K562 (cell line): ENCODE results near the gene C2CD5. TPM values are rescaled to one million over a fixed set of nuclear protein-coding genes. Genes with fewer than 3 reads are reported as not detected.

ENCODE experiments used
- E2F3 ChIP-seq: fragments of 250-450 bp; sonication (Bioruptor Pico); IDR thresholded peaks from 2 replicates; pipeline ENCODE4 v1.4.0; 2020; ENCODE audit warnings: mild to moderate bottlenecking
- SAFB2 ChIP-seq: fragments of 200-400 bp; formaldehyde crosslinking; IDR thresholded peaks from 2 replicates; pipeline ENCODE4 v1.6.1; 2018; ENCODE audit warnings: borderline replicate concordance, low read length, low read depth, moderate library complexity; ENCODE audit not compliant: severe bottlenecking
- SMC3 ChIP-seq: conservative IDR thresholded peaks from 2 replicates; pipeline ENCODE4 v1.6.1; 2011; ENCODE audit warnings: low read depth, low read length, improper control_type of control experiment; ENCODE audit not compliant: insufficient read depth
- ZNF143 ChIP-seq: sonication (generic); formaldehyde crosslinking; IDR thresholded peaks from 2 replicates; pipeline ENCODE4 v1.9.0; 2022; ENCODE audit warnings: mild to moderate bottlenecking, missing genetic modification reagents
- ZNF551 ChIP-seq: fragments of 250-450 bp; sonication (Bioruptor Pico); IDR thresholded peaks from 2 replicates; pipeline ENCODE4 v1.5.0; 2021; ENCODE audit warnings: mild to moderate bottlenecking, moderate library complexity
- polyA plus RNA-seq, 8 experiments: library from polyadenylated mRNA; depleted of rRNA in 4 of 8; stranded (reverse) in 5 of 8; unstranded in 3 of 8; fragments of >200 nt; fragmentation: Nextera tagmentation in 2 of 8; fragmentation: Illumina TruSeq in 1 of 8; extraction: Ambion mirVana in 2 of 8; extraction: Trizol in 1 of 8; gene quantifications; 2 replicates each; pipeline versions ENCODE4 v1.2.1 to v1.2.3, GENCODE V29; 2011 to 2014; ENCODE audit warnings: inconsistent platforms in 1 of 8, missing spikeins in 1 of 8
- total RNA-seq, 7 experiments: library from RNA; depleted of rRNA in 6 of 7; stranded (reverse); fragments of >200 nt in 6 of 7; fragmentation: Illumina TruSeq in 2 of 7; extraction: Trizol in 2 of 7; gene quantifications; 2 replicates each; pipeline versions ENCODE4 v1.2.1 to v1.2.3, GENCODE V29; 2011 to 2021; ENCODE audit warnings: low replicate concordance in 1 of 7
- TF ChIP-seq, protein P1 (sequence below): fragments of 450-650 bp; IDR thresholded peaks from 2 replicates; pipeline ENCODE4 v1.6.1; 2016; ENCODE audit warnings: mild to moderate bottlenecking, moderate library complexity
- TF ChIP-seq, protein P2 (sequence below): fragments of 450-650 bp; IDR thresholded peaks from 2 replicates; pipeline ENCODE4 v1.6.1; 2016; ENCODE audit warnings: antibody characterized with exemption

The C2CD5 gene
- total and polyA plus RNA-seq, 9 of the 15 experiments (the other 6 are each of a cell fraction or from before 2014, with no cell fraction given), result 5.1 to 24.1 (median 14.3) TPM

DNA sequence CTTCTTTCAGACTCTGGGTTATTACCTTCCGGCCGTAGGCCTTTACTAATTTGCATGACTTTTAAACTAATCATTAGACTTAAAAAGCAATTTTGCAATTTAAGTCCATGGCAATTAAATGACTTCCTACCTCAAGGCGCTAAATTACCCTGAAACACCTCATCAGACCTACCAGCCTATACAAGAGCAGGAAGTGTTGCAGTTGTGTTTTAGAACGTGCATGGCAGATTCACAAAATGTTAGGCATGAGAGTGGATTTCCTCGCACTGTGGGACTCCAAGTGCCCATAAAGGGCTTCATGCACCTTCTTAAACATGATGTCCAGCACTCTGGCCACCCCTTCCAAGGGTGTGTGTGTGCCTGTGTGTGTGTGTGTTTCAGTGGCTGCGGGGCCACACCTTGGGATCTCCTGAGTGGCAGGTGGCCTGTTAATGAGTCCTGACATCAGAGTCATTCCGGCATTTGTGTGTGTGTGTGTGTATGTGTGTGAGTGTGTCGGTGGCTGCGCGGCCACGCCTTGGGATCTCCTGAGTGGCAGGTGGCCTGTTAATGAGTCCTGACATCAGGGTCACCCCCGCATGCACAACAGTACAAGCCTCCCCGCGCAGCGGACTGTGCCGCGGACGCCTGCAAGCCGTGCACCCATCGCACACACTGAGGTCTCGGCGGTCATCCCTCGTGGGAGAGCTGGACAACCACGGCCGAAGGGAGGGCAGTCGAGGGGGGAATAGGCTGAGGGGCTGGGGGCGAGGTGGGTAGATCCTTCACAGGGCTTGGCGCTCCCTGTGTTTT, 900 bp downstream of the C2CD5 start (continued):
- TF ChIP-seq, protein P1, sequence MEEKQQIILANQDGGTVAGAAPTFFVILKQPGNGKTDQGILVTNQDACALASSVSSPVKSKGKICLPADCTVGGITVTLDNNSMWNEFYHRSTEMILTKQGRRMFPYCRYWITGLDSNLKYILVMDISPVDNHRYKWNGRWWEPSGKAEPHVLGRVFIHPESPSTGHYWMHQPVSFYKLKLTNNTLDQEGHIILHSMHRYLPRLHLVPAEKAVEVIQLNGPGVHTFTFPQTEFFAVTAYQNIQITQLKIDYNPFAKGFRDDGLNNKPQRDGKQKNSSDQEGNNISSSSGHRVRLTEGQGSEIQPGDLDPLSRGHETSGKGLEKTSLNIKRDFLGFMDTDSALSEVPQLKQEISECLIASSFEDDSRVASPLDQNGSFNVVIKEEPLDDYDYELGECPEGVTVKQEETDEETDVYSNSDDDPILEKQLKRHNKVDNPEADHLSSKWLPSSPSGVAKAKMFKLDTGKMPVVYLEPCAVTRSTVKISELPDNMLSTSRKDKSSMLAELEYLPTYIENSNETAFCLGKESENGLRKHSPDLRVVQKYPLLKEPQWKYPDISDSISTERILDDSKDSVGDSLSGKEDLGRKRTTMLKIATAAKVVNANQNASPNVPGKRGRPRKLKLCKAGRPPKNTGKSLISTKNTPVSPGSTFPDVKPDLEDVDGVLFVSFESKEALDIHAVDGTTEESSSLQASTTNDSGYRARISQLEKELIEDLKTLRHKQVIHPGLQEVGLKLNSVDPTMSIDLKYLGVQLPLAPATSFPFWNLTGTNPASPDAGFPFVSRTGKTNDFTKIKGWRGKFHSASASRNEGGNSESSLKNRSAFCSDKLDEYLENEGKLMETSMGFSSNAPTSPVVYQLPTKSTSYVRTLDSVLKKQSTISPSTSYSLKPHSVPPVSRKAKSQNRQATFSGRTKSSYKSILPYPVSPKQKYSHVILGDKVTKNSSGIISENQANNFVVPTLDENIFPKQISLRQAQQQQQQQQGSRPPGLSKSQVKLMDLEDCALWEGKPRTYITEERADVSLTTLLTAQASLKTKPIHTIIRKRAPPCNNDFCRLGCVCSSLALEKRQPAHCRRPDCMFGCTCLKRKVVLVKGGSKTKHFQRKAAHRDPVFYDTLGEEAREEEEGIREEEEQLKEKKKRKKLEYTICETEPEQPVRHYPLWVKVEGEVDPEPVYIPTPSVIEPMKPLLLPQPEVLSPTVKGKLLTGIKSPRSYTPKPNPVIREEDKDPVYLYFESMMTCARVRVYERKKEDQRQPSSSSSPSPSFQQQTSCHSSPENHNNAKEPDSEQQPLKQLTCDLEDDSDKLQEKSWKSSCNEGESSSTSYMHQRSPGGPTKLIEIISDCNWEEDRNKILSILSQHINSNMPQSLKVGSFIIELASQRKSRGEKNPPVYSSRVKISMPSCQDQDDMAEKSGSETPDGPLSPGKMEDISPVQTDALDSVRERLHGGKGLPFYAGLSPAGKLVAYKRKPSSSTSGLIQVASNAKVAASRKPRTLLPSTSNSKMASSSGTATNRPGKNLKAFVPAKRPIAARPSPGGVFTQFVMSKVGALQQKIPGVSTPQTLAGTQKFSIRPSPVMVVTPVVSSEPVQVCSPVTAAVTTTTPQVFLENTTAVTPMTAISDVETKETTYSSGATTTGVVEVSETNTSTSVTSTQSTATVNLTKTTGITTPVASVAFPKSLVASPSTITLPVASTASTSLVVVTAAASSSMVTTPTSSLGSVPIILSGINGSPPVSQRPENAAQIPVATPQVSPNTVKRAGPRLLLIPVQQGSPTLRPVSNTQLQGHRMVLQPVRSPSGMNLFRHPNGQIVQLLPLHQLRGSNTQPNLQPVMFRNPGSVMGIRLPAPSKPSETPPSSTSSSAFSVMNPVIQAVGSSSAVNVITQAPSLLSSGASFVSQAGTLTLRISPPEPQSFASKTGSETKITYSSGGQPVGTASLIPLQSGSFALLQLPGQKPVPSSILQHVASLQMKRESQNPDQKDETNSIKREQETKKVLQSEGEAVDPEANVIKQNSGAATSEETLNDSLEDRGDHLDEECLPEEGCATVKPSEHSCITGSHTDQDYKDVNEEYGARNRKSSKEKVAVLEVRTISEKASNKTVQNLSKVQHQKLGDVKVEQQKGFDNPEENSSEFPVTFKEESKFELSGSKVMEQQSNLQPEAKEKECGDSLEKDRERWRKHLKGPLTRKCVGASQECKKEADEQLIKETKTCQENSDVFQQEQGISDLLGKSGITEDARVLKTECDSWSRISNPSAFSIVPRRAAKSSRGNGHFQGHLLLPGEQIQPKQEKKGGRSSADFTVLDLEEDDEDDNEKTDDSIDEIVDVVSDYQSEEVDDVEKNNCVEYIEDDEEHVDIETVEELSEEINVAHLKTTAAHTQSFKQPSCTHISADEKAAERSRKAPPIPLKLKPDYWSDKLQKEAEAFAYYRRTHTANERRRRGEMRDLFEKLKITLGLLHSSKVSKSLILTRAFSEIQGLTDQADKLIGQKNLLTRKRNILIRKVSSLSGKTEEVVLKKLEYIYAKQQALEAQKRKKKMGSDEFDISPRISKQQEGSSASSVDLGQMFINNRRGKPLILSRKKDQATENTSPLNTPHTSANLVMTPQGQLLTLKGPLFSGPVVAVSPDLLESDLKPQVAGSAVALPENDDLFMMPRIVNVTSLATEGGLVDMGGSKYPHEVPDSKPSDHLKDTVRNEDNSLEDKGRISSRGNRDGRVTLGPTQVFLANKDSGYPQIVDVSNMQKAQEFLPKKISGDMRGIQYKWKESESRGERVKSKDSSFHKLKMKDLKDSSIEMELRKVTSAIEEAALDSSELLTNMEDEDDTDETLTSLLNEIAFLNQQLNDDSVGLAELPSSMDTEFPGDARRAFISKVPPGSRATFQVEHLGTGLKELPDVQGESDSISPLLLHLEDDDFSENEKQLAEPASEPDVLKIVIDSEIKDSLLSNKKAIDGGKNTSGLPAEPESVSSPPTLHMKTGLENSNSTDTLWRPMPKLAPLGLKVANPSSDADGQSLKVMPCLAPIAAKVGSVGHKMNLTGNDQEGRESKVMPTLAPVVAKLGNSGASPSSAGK, result 0 out of 2 replicates have a peak, but pooled peaks have one; percentile 13
- TF ChIP-seq ZNF551 (CRISPR knock-in tag) (no peak), SMC3 (no peak), ZNF143 (CRISPR knock-in tag) (no peak; the same call in 1 of the 2 replicates), SAFB2 (no peak), E2F3 (CRISPR knock-in tag) (no peak)
- TF ChIP-seq, protein P2, sequence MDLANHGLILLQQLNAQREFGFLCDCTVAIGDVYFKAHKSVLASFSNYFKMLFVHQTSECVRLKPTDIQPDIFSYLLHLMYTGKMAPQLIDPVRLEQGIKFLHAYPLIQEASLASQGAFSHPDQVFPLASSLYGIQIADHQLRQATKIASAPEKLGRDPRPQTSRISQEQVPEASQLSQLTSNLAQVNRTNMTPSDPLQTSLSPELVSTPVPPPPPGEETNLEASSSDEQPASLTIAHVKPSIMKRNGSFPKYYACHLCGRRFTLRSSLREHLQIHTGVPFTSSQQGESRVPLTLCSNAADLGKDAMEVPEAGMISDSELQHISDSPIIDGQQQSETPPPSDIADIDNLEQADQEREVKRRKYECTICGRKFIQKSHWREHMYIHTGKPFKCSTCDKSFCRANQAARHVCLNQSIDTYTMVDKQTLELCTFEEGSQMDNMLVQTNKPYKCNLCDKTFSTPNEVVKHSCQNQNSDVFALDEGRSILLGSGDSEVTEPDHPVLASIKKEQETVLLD, result 0 out of 2 replicates have a peak, but pooled peaks have one; percentile 35
